ENCODE data around the gene SH3PXD2B.

SH3PXD2B gene

DNA sequence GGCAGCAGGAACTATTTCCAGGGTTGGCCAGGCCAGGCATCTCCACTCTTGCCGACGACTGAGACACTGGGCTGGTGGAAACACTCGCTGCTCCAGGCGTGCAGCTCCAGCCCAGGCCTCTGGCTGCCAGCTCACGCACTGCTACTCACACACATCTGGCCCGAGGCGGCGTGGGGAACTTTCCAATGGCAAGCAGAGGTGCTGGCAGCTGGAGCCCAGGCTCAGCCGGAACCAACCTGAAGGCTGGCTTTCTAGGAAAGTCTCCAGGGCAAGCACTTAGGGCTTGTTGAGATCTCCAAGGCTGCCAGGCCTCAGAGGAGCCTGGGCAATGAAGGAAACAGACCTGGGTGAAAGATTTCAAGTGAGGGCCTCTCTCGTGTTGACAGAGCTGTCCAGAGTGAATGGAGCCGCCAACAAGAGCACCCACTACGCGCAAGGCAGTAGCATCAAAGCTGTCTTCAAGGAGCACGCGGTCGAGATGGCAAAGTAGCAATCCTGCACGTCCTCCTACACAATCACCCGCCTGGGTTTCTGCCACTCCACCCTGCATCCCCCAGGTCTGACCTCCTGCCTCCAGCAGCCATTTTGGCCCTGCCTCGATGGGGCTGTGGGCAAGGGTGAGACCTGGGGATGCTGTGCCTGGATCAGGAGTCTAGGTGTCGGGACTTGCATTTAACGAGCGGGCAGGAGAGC lies 14.4 kb downstream of the SH3PXD2B start:
- H3K4me1 ChIP-seq = peaks cover 11% of the 10 kb centered on the region
- H3K27me3 ChIP-seq = no peaks in the 10 kb centered on the region
- peaks cover 4% of the 10 kb centered on the region; the same call in 1 of the 2 replicates for H3K36me3 ChIP-seq
- H3K4me3 ChIP-seq = no peak overlapping the region
- H3K4me2 ChIP-seq = no peak overlapping the region
- no peak overlapping the region for H3K27ac ChIP-seq
- no peaks in the 10 kb centered on the region for H3K9me3 ChIP-seq
- no peak for TF ChIP-seq Cebpa-rat (IDR thresholded peaks at IDR 0.05)
- no peak overlapping the region for H3K9ac ChIP-seq
- H4K20me1 ChIP-seq = peaks cover 20% of the 10 kb centered on the region; the same call in 1 of the 2 replicates

- Histone ChIP-seq H3K9me3 (no peaks in the 10 kb centered on the region), H3K27me3 (no peaks in the 10 kb centered on the region), H3K9ac (no peak overlapping the region), H3K4me1 (peaks cover under 1% of the 10 kb centered on the region), H3K36me3 (peaks cover 4% of the 10 kb centered on the region; the same call in 1 of the 2 replicates), H4K20me1 (peaks cover 13% of the 10 kb centered on the region; the same call in 1 of the 2 replicates), H3K4me3 (no peak overlapping the region), H3K4me2 (no peak overlapping the region), H3K27ac (no peak overlapping the region)
- TF ChIP-seq Cebpa-rat (IDR thresholded peaks at IDR 0.05) = no peak
These were observed 16.0 kb downstream of the SH3PXD2B start for GRCh38 chr5:172438319-172438668.

GRCh38 chr5:172437445-172438318 lies 16.6 kb downstream of the SH3PXD2B start:
- Histone ChIP-seq H3K4me3 (no peak overlapping the region), H3K4me2 (no peak overlapping the region), H3K27me3 (no peaks in the 10 kb centered on the region), H3K36me3 (peaks cover 4% of the 10 kb centered on the region; the same call in 1 of the 2 replicates), H3K9me3 (no peaks in the 10 kb centered on the region), H3K4me1 (no peaks in the 10 kb centered on the region), H3K27ac (no peak overlapping the region), H4K20me1 (0 out of 2 replicates have a peak, but pooled peaks cover 10% of the 10 kb centered on the region), H3K9ac (no peak overlapping the region)
- TF ChIP-seq Cebpa-rat (IDR thresholded peaks at IDR 0.05) = no peak

GRCh38 chr5:172436879-172437369 lies 17.4 kb downstream of the SH3PXD2B start:
- no peak overlapping the region for H3K4me3 ChIP-seq
- TF ChIP-seq Cebpa-rat (IDR thresholded peaks at IDR 0.05) = no peak

DNA sequence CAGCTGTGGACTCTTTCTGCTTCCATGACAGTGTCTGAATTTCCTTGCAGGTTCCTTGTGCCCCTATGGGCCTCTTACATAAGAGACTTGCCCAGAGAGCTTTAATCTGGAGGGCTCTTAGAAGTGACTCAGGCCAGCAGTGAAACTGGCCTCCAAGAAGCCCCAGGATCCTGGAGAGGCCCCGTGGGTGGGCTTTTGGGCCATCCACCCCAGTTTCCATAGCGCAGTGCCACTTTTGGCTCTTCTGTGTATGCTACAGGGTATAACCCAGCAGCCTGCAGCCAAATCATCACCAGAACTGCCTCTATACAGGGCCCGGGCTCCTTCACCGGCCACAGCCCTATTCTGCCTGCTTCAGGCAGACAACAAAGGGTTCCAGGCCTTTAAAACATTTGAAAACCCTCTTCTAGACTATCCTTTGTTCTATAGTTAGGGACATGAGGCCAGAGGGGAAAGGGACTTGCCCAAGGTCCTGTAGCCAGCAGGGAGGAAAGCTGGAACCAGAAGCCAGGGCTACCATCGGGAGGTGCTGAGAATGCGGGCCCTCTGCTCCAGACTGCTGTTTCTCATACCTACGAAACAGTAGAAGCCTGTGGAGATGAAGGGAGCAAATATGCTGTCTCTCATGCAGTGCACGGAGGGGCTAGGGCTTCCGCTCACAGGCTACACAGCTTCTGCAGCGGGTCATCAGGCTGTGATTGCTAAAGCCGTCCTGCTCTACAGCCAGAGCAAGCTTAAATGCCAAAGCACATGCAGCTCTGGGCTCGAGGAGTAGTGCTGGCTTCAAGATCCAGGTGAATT lies 18.0 kb downstream of the SH3PXD2B start:
- Histone ChIP-seq H4K20me1 (0 out of 2 replicates have a peak, but pooled peaks cover 10% of the 10 kb centered on the region), H3K36me3 (peaks cover 4% of the 10 kb centered on the region; the same call in 1 of the 2 replicates), H3K9ac (no peak overlapping the region), H3K4me3 (no peak overlapping the region), H3K27me3 (no peaks in the 10 kb centered on the region), H3K9me3 (peaks cover 1% of the 10 kb centered on the region; the same call in 1 of the 2 replicates), H3K4me2 (no peak overlapping the region), H3K27ac (no peak overlapping the region), H3K4me1 (no peaks in the 10 kb centered on the region)
- TF ChIP-seq Cebpa-rat (IDR thresholded peaks at IDR 0.05) = no peak

More at GRCh38 chr5:172436879-172437369, 17.4 kb downstream of the SH3PXD2B start:
- H3K9ac ChIP-seq = no peak overlapping the region
- H3K27me3 ChIP-seq = no peaks in the 10 kb centered on the region
- H3K9me3 ChIP-seq = no peaks in the 10 kb centered on the region
- H4K20me1 ChIP-seq = 0 out of 2 replicates have a peak, but pooled peaks cover 10% of the 10 kb centered on the region
- H3K27ac ChIP-seq = no peak overlapping the region
- no peak overlapping the region for H3K4me2 ChIP-seq
- no peaks in the 10 kb centered on the region for H3K4me1 ChIP-seq
- peaks cover 4% of the 10 kb centered on the region; the same call in 1 of the 2 replicates for H3K36me3 ChIP-seq

GRCh38 chr5:172435362-172436077 lies 18.8 kb downstream of the SH3PXD2B start:
- H4K20me1 ChIP-seq = 0 out of 2 replicates have a peak, but pooled peaks cover 10% of the 10 kb centered on the region

DNA sequence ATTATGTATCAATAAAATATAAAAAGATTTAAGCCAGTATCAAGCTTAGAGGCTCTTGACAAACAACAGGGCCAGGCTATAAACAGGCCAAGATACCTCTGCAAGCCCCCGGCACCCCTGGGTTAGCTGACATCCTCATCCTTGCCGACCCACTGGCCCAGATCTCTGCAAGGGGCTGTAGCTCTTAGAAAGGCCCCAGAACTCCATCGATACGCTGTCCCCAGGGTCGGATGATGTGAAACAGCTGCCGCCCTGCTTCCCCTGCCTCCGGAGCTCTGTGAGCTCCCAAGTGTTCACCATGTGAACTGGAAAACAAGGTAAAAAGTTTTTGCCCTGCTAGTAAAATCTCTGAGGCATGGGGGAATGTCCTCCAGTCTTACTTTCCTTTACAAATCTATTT lies 20.1 kb downstream of the SH3PXD2B start:
- Histone ChIP-seq H4K20me1 (peaks cover 19% of the 10 kb centered on the region), H3K9me3 (peaks cover 8% of the 10 kb centered on the region; the same call in 1 of the 2 replicates), H3K36me3 (peaks cover 4% of the 10 kb centered on the region; the same call in 1 of the 2 replicates), H3K4me3 (no peak overlapping the region), H3K27ac (no peak overlapping the region), H3K9ac (no peak overlapping the region), H3K27me3 (no peaks in the 10 kb centered on the region), H3K4me2 (no peak overlapping the region), H3K4me1 (peaks cover 16% of the 10 kb centered on the region)
- TF ChIP-seq Cebpa-rat (IDR thresholded peaks at IDR 0.05) = no peak

More at GRCh38 chr5:172435362-172436077, 18.8 kb downstream of the SH3PXD2B start:
- Histone ChIP-seq H3K9me3 (peaks cover 8% of the 10 kb centered on the region; the same call in 1 of the 2 replicates), H3K9ac (no peak overlapping the region), H3K27ac (no peak overlapping the region), H3K27me3 (no peaks in the 10 kb centered on the region), H3K4me2 (no peak overlapping the region), H3K4me3 (no peak overlapping the region), H3K4me1 (peaks cover 3% of the 10 kb centered on the region), H3K36me3 (peaks cover 4% of the 10 kb centered on the region; the same call in 1 of the 2 replicates)
- TF ChIP-seq Cebpa-rat (IDR thresholded peaks at IDR 0.05) = no peak

GRCh38 chr5:172433513-172433912 lies 20.8 kb downstream of the SH3PXD2B start:
- peaks cover 4% of the 10 kb centered on the region; the same call in 1 of the 2 replicates for H3K36me3 ChIP-seq
- no peak overlapping the region for H3K4me2 ChIP-seq
- no peak overlapping the region for H3K27ac ChIP-seq
- H3K27me3 ChIP-seq = no peaks in the 10 kb centered on the region
- H4K20me1 ChIP-seq = peaks cover 26% of the 10 kb centered on the region
- no peak for TF ChIP-seq Cebpa-rat (IDR thresholded peaks at IDR 0.05)
- peaks cover 23% of the 10 kb centered on the region for H3K4me1 ChIP-seq
- no peak overlapping the region for H3K9ac ChIP-seq
- no peak overlapping the region for H3K4me3 ChIP-seq
- peaks cover 8% of the 10 kb centered on the region; the same call in 1 of the 2 replicates for H3K9me3 ChIP-seq
